Stimulated activated CD4-positive, alpha-beta T cell treated with anti-CD3 and anti-CD28 coated beads, TNF-alpha, amount 100 ng/mL, for 4 hours (primary cell): ENCODE measurements around the gene RTN1.

ENCODE experiments used
- DNase-seq, 3 experiments: peaks; one replicate each; pipeline ENCODE4 v3.0.0-alpha.2; 2020; ENCODE audit warnings: low read depth in 3 of 3

The RTN1 gene, protein sequence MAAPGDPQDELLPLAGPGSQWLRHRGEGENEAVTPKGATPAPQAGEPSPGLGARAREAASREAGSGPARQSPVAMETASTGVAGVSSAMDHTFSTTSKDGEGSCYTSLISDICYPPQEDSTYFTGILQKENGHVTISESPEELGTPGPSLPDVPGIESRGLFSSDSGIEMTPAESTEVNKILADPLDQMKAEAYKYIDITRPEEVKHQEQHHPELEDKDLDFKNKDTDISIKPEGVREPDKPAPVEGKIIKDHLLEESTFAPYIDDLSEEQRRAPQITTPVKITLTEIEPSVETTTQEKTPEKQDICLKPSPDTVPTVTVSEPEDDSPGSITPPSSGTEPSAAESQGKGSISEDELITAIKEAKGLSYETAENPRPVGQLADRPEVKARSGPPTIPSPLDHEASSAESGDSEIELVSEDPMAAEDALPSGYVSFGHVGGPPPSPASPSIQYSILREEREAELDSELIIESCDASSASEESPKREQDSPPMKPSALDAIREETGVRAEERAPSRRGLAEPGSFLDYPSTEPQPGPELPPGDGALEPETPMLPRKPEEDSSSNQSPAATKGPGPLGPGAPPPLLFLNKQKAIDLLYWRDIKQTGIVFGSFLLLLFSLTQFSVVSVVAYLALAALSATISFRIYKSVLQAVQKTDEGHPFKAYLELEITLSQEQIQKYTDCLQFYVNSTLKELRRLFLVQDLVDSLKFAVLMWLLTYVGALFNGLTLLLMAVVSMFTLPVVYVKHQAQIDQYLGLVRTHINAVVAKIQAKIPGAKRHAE

DNA sequence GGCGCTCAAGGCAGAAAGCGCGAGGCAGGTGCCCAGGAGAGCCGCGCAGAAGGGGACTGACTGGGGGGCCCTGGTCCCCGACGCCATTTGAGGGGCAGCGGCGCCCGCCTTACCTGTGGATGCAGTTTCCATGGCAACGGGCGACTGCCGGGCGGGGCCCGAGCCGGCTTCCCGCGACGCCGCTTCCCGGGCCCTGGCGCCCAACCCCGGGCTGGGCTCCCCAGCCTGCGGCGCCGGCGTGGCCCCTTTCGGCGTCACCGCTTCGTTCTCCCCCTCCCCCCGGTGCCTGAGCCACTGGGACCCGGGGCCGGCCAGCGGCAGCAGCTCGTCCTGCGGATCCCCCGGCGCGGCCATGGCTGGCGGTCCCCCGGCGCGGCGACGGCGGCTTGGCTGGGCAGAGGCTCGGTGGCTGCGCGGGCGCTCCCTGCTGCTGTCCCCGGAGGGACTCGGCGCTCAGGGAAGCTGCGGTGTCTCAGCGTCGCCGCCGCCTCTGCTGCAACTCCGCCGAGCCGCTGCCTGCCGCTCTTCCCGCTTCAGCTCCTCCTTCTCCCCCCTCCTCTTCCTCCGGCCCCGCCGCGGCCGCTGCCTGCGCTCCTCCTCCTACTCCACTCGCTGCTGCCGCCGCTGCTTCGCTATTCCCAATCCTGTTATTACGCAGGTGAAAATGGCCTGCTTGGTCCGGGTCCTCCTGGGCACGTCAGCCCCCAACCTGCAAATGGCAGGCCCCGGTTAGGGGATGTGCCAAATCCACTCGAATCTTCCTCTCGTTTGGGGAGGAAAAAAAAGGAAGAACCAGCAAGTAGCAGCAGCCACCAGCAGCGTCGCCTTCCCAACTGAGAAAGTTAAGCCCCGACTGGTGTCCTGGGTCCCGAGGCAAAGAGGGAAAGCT, at the start of gene RTN1:
RTN1 (minus strand) TSS at position 500 of the 889 bp plus-strand sequence; CDS start at position 354, 146 bp downstream.
- no peak for DNase-seq

GRCh38 chr14:59920378-59920683, 49.8 kb upstream of the RTN1 start:
- no peak for DNase-seq

GRCh38 chr14:59919570-59920377, 49.2 kb upstream of the RTN1 start, which contains the start of gene LRRC9:
Gene LRRC9 (plus strand): TSS chr14:59920144.
- DNase-seq: peak in 1 of 3 experiments; percentile 10

DNA sequence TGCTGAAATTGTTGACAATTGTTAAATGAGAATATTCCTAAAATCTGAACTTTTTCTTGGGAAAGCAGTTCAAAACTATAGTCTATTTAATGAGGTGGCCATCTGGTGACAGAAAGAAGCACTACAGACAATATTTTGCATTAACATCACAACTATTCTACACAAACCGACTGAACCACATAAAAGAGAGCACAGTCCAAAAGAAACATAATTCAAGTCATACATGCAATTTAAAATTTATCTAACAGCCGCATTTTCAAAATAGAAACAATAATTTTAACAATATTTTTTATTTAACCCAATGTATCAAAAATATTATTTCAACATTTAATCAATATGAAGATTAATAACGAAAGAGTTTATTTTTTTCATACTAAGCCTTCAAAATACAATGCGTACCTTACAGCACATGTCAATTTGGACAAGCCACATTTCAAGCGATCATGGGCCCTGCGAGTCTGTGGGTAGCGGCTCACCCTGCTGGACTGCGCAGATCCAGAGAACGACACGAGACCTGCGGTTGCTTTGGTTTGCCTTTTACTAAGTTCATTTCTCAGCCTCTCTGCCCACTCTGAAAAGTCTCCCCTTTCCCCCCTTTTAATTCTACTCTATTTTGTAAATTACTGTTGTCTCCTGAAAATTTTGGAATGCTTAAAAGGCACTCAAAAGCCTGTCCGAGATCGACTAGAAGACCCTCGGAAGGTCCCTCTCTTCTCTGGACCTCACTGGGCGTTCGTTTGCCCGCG, 48.4 kb upstream of the RTN1 start:
- DNase-seq: no peak

DNA sequence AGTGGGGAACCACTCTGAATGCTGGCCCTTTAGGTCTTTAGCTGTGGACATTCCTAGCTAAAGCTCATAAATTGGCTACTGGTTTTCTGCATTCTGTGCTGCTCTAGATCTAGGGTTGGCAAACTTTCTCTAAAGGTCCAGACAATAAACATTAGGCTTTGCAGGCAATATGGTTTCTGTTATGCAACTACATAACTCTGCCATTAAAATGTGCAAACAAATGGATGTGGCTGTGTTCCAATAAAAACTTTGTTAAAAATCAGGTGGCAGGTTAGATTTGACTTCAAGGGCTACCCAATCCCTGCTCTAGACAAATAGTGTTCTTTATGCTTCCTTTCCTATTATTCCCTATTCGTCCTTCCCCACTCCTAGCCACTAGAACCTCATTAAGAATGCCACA, 42.6 kb upstream of the RTN1 start:
- no peak for DNase-seq

GRCh38 chr14:59912443-59912842, 41.9 kb upstream of the RTN1 start:
- DNase-seq: no peak

DNA sequence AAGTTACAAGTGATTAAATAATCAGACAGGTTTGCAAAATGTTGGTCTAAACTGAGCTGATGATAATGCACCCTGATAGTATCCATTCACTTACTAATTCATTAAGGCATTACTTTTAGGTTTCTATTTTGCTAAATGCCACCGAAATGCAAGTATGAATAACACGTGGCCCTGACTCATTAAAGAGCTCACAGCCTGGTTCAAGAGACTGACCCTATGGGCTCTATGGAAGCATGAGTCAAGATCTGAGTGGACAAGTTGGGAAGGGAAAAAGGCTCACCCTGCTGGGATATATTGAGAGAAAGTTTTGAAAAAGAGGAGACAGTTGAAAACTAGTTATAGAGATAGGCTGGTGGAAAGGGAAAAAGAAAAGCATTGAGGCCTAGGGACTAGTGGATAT, 34.6 kb upstream of the RTN1 start:
- no peak for DNase-seq

- DNase-seq: no peak
Observed at GRCh38 chr14:59904184-59904583, 33.6 kb upstream of the RTN1 start.

- no peak for DNase-seq
Observed at GRCh38 chr14:59900556-59900955, 30.0 kb upstream of the RTN1 start.

DNA sequence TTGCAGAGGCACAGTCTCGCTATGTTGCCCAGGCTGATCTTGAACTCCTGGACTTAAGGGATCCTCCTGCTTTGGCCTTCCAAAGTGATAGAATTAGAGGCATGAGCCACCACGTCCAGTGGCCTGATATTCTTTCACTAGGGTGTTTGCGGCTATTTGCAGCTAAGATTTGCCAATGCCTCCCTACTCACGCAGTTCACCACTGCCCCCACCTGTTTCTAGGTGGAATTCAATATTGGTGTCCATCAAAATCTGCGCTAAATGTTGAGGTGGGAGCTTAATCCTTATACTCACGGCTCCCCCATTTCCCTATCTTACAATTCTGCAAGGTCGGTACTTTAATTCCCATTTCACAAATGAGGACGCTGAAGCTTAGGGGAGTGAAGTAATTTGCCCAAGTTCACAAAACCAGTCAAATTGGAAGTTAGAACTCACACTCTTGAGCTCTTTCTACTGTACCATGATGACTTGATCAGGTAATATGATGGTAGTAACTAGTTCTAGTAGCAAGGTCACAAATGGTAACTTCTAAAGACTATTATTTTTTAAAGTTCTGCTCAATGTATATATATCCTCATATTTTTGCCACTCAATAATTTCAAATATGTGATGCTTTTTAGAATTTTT, 27.3 kb upstream of the RTN1 start:
- no peak for DNase-seq

GRCh38 chr14:59895721-59896120, 25.1 kb upstream of the RTN1 start:
- DNase-seq: no peak

DNA sequence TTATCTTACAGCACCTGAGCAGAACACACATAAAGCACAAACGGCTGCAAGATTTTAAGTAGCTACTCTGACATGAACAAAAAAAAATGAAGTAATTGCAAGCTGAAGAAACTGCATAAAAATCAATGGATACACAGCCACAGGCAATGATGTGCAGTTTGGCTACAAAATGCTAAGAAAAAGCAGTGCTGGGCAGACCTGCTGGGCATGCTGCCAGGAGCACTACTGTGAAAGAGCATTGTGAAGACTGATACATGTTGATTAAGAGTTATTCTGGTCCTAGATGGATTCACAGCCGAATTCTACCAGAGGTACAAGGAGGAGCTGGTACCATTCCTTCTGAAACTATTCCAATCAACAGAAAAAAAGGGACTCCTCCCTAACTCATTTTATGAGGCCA, 20.1 kb upstream of the RTN1 start:
- no peak for DNase-seq

GRCh38 chr14:59882957-59883356, 12.4 kb upstream of the RTN1 start:
- DNase-seq: no peak

DNA sequence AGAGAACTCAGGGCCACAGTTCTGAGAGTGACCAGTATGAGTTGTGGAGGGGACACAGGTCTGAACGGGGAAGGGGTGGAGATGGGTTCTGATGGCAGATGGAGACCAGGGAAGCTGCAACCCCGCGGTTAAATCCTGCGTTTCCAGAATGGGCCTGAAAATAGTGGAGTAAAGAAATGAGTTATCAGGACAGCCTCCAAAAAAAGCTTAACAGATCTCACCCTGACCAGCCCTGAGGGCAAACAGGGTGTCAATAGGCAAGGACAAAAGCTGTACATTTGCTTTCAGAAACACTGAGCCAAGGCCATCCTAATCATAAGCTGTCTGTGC, 555 bp upstream of the RTN1 start:
- no peak for DNase-seq

- DNase-seq: no peak
Observed at GRCh38 chr14:59869381-59870255, 958 bp downstream of the RTN1 start.

DNA sequence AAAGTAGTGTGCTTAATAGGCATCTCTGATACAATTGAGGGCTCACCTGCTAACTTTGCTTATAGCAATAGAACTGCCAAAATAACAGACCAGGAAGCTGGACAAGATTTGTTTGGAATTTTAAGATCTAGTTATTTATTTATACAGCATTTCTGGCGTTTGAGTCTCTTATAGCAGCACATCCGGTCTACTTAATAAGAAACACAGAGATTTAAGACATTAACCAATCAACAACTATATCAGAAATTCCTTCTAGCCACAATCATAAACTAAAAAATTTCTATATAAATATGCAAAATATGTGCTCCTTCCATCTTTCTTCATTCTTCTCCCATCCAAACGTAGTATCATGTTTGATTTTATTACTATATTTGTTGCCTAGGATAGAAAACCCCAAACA, 2.6 kb downstream of the RTN1 start:
- DNase-seq: no peak

GRCh38 chr14:59863806-59864525, 6.6 kb downstream of the RTN1 start:
- no peak for DNase-seq

- no peak for DNase-seq
Observed at GRCh38 chr14:59857328-59857727, 13.2 kb downstream of the RTN1 start.

DNA sequence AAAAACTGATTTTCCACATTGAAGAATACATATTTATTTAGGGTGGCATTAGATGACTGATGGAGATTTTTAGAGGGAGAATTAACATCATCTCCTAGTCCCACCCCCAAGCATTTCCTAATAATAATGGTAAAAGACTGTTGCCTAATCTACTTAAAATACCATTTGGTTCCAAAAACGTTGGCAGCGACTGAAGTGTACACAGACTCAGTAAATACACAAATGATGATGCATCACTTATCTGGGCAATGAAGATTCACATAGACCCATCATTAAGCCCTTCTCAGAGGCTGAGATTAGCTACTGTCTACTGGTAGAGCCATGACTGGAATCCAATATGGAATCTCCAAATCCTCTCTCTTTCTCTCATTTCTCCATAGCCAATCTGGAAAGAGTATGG, 18.2 kb downstream of the RTN1 start:
- no peak for DNase-seq
